Left colon (tissue), 2 donors: Measurements from ENCODE around the gene NPR2. TPM values are rescaled to one million over a fixed set of nuclear protein-coding genes. Genes with fewer than 3 reads are reported as not detected.

ENCODE experiments used
- ATAC-seq: fragments of 200-7000 bp; cut with Tn5 transposase; one replicate; pipeline ENCODE4 v1.9.1; 2020; ENCODE audit warnings: mild to moderate bottlenecking, moderate library complexity
- DNase-seq, 2 donors: peaks; one replicate each; pipeline ENCODE4 v3.0.0-alpha.2; 2020
- intact Hi-C, 2 donors: fragments of 100-400 bp; cut with DNase I in 1 of 2; cut with micrococcal nuclease in 1 of 2; formaldehyde crosslinking; loops; one replicate each; pipeline versions ENCODE4 v1.11.2 to v1.14.0; 2022; cut with DNase I, micrococcal nuclease
- total RNA-seq, 2 donors: library from RNA; stranded (reverse); fragmentation: NEBNext Ultra II Directional; extraction: Animal tissue kit (Norgen Biotek cat#: 25700); gene quantifications; one replicate each; pipeline ENCODE4 v1.2.1, GENCODE V29; 2021
- donor health status: DM: no; HTN: no; CAD: no.
- donor health status: DM: yes; HTN: yes; CAD: no.

NPR2 gene
- total RNA-seq, 2 donors from 2014 or later = 7.4 to 7.9 TPM

GRCh38 chr9:35842795-35843194 is 51.4 kb downstream of the NPR2 start:
- ATAC-seq = peak; percentile 27
- intact Hi-C loops = no loop called here
- DNase-seq = no peak

DNA sequence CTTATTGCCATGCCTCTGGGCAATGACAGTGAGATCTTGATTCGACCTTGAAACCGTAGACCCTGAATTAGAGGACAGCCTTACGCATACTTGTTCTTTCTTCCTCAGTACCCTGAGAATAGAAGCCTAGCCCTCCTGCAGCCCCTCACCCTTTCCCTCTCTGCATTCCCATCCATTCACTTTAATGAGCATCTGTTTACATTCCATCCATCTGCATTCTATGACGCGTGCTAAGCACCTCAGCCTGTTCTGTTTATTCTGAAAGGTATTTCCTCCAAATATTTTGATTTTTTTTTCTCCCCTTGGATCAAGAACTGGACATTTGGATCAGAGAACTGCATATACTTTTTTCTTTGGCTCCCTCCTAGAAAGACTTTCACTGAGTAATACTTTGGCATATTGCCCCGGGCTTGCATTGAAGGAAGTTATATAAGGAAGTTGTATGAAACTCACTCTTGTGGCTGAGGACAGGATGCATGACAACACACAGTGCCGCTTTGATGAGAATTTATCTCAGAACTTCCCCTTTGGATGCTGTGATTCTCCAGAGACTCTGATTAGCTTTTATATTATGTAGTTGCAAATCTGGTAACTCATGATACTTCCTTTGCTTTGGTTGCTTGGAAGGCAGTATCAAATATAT is 53.4 kb downstream of the NPR2 start:
- DNase-seq = peak; percentile 49 to 67
- peak; percentile 93 for ATAC-seq
- intact Hi-C loops = no loop called here

GRCh38 chr9:35845824-35846771 is 54.7 kb downstream of the NPR2 start:
- intact Hi-C loops = no loop called here
- ATAC-seq (no peak), DNase-seq (no peak)

GRCh38 chr9:35847792-35848572 is 56.6 kb downstream of the NPR2 start:
- no peak for DNase-seq
- intact Hi-C loops = no loop called here
- ATAC-seq = peak; percentile 6

- intact Hi-C loops = no loop called here
- DNase-seq = no peak
- ATAC-seq = no peak
Observed at GRCh38 chr9:35852267-35852815, 61.0 kb downstream of the NPR2 start.

- intact Hi-C loops = no loop called here
- no peak for ATAC-seq
- no peak for DNase-seq
Observed at GRCh38 chr9:35852876-35853865, 61.8 kb downstream of the NPR2 start.

DNA sequence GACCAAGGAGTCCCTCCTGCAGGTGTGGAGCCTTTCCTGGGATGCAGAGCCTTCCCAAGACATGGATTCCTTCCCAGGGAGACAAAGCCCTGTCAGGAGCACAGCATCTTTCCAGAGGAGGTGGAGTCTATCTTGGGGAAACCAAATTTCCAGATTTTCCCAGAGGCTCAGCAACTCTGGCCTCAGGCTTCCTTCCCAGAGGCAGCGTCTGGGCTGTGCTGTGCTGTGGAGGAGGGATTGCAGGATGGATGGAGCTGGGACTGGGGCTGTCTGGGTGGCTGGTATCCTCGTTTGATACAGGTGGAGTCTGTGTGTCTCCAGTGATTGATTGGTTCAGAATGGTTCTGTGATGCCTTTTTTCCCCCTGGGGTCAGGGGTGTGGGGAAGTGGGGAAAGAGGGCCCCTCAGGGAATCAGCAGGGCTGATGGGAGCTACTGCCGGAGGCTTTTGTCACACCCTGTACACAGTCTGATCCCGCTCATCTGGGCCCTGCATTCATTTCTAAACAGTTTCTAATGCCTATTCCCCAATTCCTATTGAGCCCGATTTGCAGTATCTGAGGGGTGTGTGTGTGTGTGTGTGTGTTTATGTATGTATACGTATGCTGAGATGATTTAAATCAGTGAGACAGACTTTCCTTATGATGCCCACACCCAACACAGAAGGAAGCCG is 62.8 kb downstream of the NPR2 start:
- no peak for ATAC-seq
- intact Hi-C loops = no loop called here
- DNase-seq = no peak

GRCh38 chr9:35856206-35856605 is 64.8 kb downstream of the NPR2 start:
- ATAC-seq = no peak
- intact Hi-C loops = no loop called here
- DNase-seq = no peak

DNA sequence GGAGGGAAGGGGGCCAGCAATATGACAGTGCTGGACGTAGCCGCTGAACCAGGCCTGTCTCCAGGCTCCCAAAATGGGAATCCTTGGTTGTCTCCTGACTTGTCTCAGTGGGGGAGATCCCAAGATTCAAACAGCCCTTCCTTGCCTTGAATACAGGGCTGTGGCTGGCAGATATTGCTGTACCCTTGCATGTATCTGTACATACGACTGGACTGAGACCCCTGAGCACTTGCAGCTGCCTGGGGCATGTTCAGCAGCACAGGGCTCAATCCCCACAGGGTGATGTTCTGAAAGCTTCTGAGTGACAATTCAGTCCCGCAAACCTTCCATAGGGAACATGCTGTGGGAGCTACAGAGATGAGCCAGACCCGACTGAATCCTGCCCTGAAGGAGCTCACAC is 65.5 kb downstream of the NPR2 start:
- intact Hi-C loops = no loop called here
- no peak for DNase-seq
- ATAC-seq = no peak

DNA sequence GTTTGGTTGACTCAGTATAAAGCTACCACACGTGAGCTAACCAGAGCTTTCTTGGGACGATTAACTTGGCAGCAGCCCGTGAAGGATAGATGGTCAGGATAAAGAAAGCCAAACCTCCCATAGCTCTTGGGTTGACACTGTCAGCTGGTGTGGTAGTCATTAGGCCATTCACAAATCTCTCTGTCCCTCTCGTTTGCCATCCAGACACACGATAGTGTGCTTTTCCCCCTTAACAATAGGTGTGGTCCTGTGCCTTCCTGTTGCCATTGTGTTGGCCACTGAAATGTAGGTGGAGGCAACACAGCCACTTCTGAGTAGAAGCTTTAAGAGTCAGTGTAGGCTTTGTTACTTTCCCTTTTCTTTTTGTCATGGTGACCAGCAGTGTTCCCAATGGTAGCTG is 67.1 kb downstream of the NPR2 start:
- ATAC-seq (no peak), DNase-seq (no peak)
- intact Hi-C loops = no loop called here

Other genes with a start within 250 kb of the NPR2 start
- gene TESK1, start 186.3 kb upstream of the NPR2 start, total RNA-seq = 10 to 100 TPM; 37.7 to 47.8 TPM
- 1 to 10 TPM; 1.2 to 2.2 TPM for gene CD72, start 173.2 kb upstream of the NPR2 start, total RNA-seq
- 1 to 10 TPM in 1 of 2 donors, under 1 TPM in 1; 0.46 to 1.4 TPM for gene SIT1, start 140.7 kb upstream of the NPR2 start, total RNA-seq
- gene RMRP, start 133.6 kb upstream of the NPR2 start, total RNA-seq = over 10,000 TPM; 19,198 to 30,979 TPM
- 10 to 100 TPM; 25.0 to 33.1 TPM for gene CCDC107, start 133.3 kb upstream of the NPR2 start, total RNA-seq
- 1 to 10 TPM; 5.2 to 7.6 TPM for gene ARHGEF39, start 126.4 kb upstream of the NPR2 start, total RNA-seq
- under 1 TPM; 0.56 to 0.89 TPM for gene CA9, start 117.7 kb upstream of the NPR2 start, total RNA-seq
- gene TPM2, start 101.7 kb upstream of the NPR2 start, total RNA-seq = 100 to 1,000 TPM in 1 of 2 donors, 10 to 100 TPM in 1; 25.9 to 277 TPM
- 100 to 1,000 TPM; 142 to 172 TPM for gene TLN1, start 59.4 kb upstream of the NPR2 start, total RNA-seq
- 10 to 100 TPM; 40.2 to 40.6 TPM for gene CREB3, start 58.9 kb upstream of the NPR2 start, total RNA-seq
- gene GBA2, start 42.4 kb upstream of the NPR2 start, total RNA-seq = 100 to 1,000 TPM; 179 to 186 TPM
- gene RGP1, start 42.3 kb upstream of the NPR2 start, total RNA-seq = 10 to 100 TPM; 54.8 to 56.3 TPM
- gene MSMP, start 37.3 kb upstream of the NPR2 start, total RNA-seq = not detected
- gene SPAG8, start 20.7 kb downstream of the NPR2 start, total RNA-seq = 1 to 10 TPM in 1 of 2 donors, under 1 TPM in 1; 0.15 to 1.5 TPM
- gene HINT2, start 23.5 kb downstream of the NPR2 start, total RNA-seq = 10 to 100 TPM; 56.0 to 59.4 TPM
- under 1 TPM in 1 of 2 donors, not detected in 1; 0.28 TPM for gene FAM221B, start 37.1 kb downstream of the NPR2 start, total RNA-seq
- gene TMEM8B, start 37.6 kb downstream of the NPR2 start, total RNA-seq = 10 to 100 TPM; 15.4 to 16.4 TPM
- not detected for gene OR13J1, start 78.8 kb downstream of the NPR2 start, total RNA-seq
- gene HRCT1, start 114.6 kb downstream of the NPR2 start, total RNA-seq = 10 to 100 TPM; 17.4 to 58.7 TPM
- gene SPAAR, start 117.9 kb downstream of the NPR2 start, total RNA-seq = 1 to 10 TPM; 1.3 to 2.1 TPM
- not detected for gene OR2S2, start 166.6 kb downstream of the NPR2 start, total RNA-seq
- gene RECK, start 245.3 kb downstream of the NPR2 start, total RNA-seq = 1 to 10 TPM; 2.9 to 4.7 TPM